IMR-90 (cell line): ENCODE measurements around the gene LDB2. TPM values are rescaled to one million over a fixed set of nuclear protein-coding genes. Genes with fewer than 3 reads are reported as not detected.

Source experiments
- ATAC-seq: fragments of 200-7000 bp; cut with Tn5 transposase; 2 replicates; pipeline ENCODE4 v1.9.1; 2020; ENCODE audit warnings: low read depth, mild to moderate bottlenecking, moderate library complexity
- BruUV-seq: library from RNA; stranded (reverse); fragments of 400-500 nt; replicated peaks from 2 replicates; lab custom pipeline; 2021; lab: Mats Ljungman, UMichigan
- CTCF ChIA-PET: fragments of 300-600 bp; formaldehyde crosslinking; extraction: SDS; loops from one replicate; lab custom pipeline; 2021; ENCODE audit warnings: antibody characterized with exemption; lab: Yijun Ruan, JAX
- POLR2A ChIA-PET: fragments of 300-600 bp; sonication (Branson Sonifier 250); formaldehyde crosslinking; loops from one replicate; lab custom pipeline; 2022; ENCODE audit warnings: antibody characterized with exemption; ENCODE audit not compliant: unreplicated experiment; lab: Charles Lee
- DNase-seq: peaks from one replicate; pipeline ENCODE4 v3.0.0; 2013
- H2AFZ ChIP-seq: replicated peaks from 2 replicates; pipeline ENCODE3; 2013; ENCODE audit warnings: low read length, mild to moderate bottlenecking; ENCODE audit not compliant: poor library complexity
- H2AK5ac ChIP-seq: 2 replicates; pipeline ENCODE4 v1.6.1; 2013; ENCODE audit warnings: low read depth, low read length, inconsistent platforms
- H2AK9ac ChIP-seq: replicated peaks from 2 replicates; pipeline ENCODE3; 2013; ENCODE audit warnings: mild to moderate bottlenecking, low read depth, low read length, moderate library complexity; ENCODE audit not compliant: poor library complexity
- H2BK120ac ChIP-seq: 2 replicates; pipeline ENCODE4 v1.6.1; 2013; ENCODE audit warnings: low read depth, low read length, inconsistent platforms
- H2BK15ac ChIP-seq: 3 replicates; pipeline ENCODE4 v1.6.1; 2013; ENCODE audit warnings: low read depth, low read length, inconsistent platforms
- H2BK20ac ChIP-seq: 2 replicates; pipeline ENCODE4 v1.6.1; 2013; ENCODE audit warnings: low read depth, mild to moderate bottlenecking, inconsistent platforms, low read length, moderate library complexity
- H2BK5ac ChIP-seq: 2 replicates; pipeline ENCODE4 v1.6.1; 2013; ENCODE audit warnings: mild to moderate bottlenecking, low read depth, low read length, inconsistent platforms; ENCODE audit not compliant: poor library complexity, severe bottlenecking
- H3K14ac ChIP-seq: replicated peaks from 2 replicates; pipeline ENCODE4 v1.6.1; 2013; ENCODE audit warnings: low read depth, low read length, inconsistent platforms
- H3K18ac ChIP-seq: 2 replicates; pipeline ENCODE4 v1.6.1; 2013; ENCODE audit warnings: low read depth, low read length, control low read depth
- H3K23ac ChIP-seq: 2 replicates; pipeline ENCODE4 v1.6.1; 2013; ENCODE audit warnings: low read depth, low read length, inconsistent platforms
- H3K27ac ChIP-seq: 2 replicates; pipeline ENCODE4 v1.5.1; 2013; ENCODE audit warnings: mild to moderate bottlenecking, control low read depth, low read length; ENCODE audit not compliant: insufficient read depth
- H3K27me3 ChIP-seq: 2 replicates; pipeline ENCODE4 v1.6.1; 2013; ENCODE audit warnings: low read length; ENCODE audit not compliant: control insufficient read depth, insufficient read depth
- H3K36me3 ChIP-seq: 2 replicates; pipeline ENCODE4 v1.6.1; 2013; ENCODE audit warnings: low read length, mixed read lengths; ENCODE audit not compliant: control insufficient read depth, insufficient read depth
- H3K4ac ChIP-seq: 2 replicates; pipeline ENCODE4 v1.6.1; 2013; ENCODE audit warnings: low read depth, low read length, inconsistent platforms
- H3K4me1 ChIP-seq: 2 replicates; pipeline ENCODE4 v1.6.1; 2013; ENCODE audit warnings: low read length, mixed read lengths; ENCODE audit not compliant: control insufficient read depth, insufficient read depth
- H3K4me2 ChIP-seq: 2 replicates; pipeline ENCODE4 v1.6.1; 2013; ENCODE audit warnings: low read depth, mild to moderate bottlenecking, control low read depth, low read length, moderate library complexity
- H3K4me3 ChIP-seq: 2 replicates; pipeline ENCODE4 v1.5.1; 2013; ENCODE audit warnings: low read depth, mild to moderate bottlenecking, control low read depth, low read length, moderate library complexity; ENCODE audit not compliant: insufficient read depth
- H3K56ac ChIP-seq: 2 replicates; pipeline ENCODE4 v1.6.1; 2013; ENCODE audit warnings: low read length, inconsistent platforms; ENCODE audit not compliant: insufficient read depth; ENCODE audit errors: extremely low read depth
- H3K79me1 ChIP-seq, 2 experiments: 2 replicates each; pipeline ENCODE4 v1.6.1; 2013; ENCODE audit warnings: low read length in 2 of 2, inconsistent platforms in 1 of 2, low read depth in 1 of 2
- H3K9ac ChIP-seq: 2 replicates; pipeline ENCODE4 v1.6.1; 2013; ENCODE audit warnings: low read depth, low read length, control low read depth
- H3K9me1 ChIP-seq: 2 replicates; pipeline ENCODE4 v1.6.1; 2013; ENCODE audit warnings: low read length, inconsistent platforms; ENCODE audit not compliant: insufficient read depth
- H3K9me3 ChIP-seq: 2 replicates; pipeline ENCODE4 v1.6.1; 2013; ENCODE audit warnings: low read length; ENCODE audit not compliant: control insufficient read depth, insufficient read depth
- H4K20me1 ChIP-seq: 2 replicates; pipeline ENCODE4 v1.6.1; 2013; ENCODE audit warnings: low read length, inconsistent platforms; ENCODE audit not compliant: insufficient read depth
- H4K5ac ChIP-seq: 2 replicates; pipeline ENCODE4 v1.6.1; 2013; ENCODE audit warnings: mild to moderate bottlenecking, low read depth, low read length, control low read depth
- H4K8ac ChIP-seq, 2 experiments: 2 replicates each; pipeline ENCODE4 v1.6.1; 2013; ENCODE audit warnings: low read depth in 2 of 2, low read length in 2 of 2, control low read depth in 1 of 2, inconsistent platforms in 1 of 2
- H4K91ac ChIP-seq: 2 replicates; pipeline ENCODE4 v1.6.1; 2013; ENCODE audit warnings: low read depth, low read length, inconsistent platforms; ENCODE audit not compliant: insufficient read depth
- BHLHE40 ChIP-seq: fragments of 150-350 bp; IDR thresholded peaks from 2 replicates; pipeline ENCODE4 v1.6.1; 2016; ENCODE audit warnings: mild to moderate bottlenecking, low read depth, low read length
- CEBPB ChIP-seq: IDR thresholded peaks from 2 replicates; pipeline ENCODE4 v1.6.1; 2012; ENCODE audit warnings: low read depth, low read length, improper control_type of control experiment
- CTCF ChIP-seq: conservative IDR thresholded peaks from 2 replicates; pipeline ENCODE4 v1.5.1; 2012; ENCODE audit warnings: mild to moderate bottlenecking, low read depth, low read length, improper control_type of control experiment
- FOS ChIP-seq: fragments of 150-350 bp; IDR thresholded peaks from 2 replicates; pipeline ENCODE4 v1.6.1; 2016; ENCODE audit warnings: low read depth, low read length
- NFE2L2 ChIP-seq: fragments of 150-350 bp; IDR thresholded peaks from 2 replicates; pipeline ENCODE4 v1.6.1; 2016; ENCODE audit warnings: low read depth, mild to moderate bottlenecking, low read length
- POLR2A ChIP-seq: IDR thresholded peaks from 2 replicates; pipeline ENCODE4 v1.6.1; 2012; ENCODE audit warnings: mild to moderate bottlenecking, low read depth, low read length
- RAD21 ChIP-seq: IDR thresholded peaks from 2 replicates; pipeline ENCODE4 v1.6.1; 2012; ENCODE audit warnings: low read length, improper control_type of control experiment
- RFX5 ChIP-seq: IDR thresholded peaks from 2 replicates; pipeline ENCODE4 v1.8.0; 2012; ENCODE audit warnings: low read depth, mild to moderate bottlenecking, low read length, moderate library complexity
- USF2 ChIP-seq: fragments of 150-350 bp; IDR thresholded peaks from 2 replicates; pipeline ENCODE4 v1.6.1; 2017; ENCODE audit warnings: mild to moderate bottlenecking, antibody characterized with exemption, low read length, low read depth
- WGBS, 2 experiments: methylation state at CpG; one replicate each; pipeline versions ENCODE4 v1.1.5 to v1.1.7; 2013; ENCODE audit warnings: missing lambda C conversion rate in 2 of 2; ENCODE audit not compliant: insufficient read length in 1 of 2; ENCODE audit errors: extremely low coverage in 2 of 2; 5-methylcytosine and 5-hydroxymethylcytosine counted together
- dilution Hi-C: fragments of 300-500 bp; cut with HindIII; formaldehyde crosslinking; loops from one replicate; pipeline ENCODE4 v1.14.3; 2018; ENCODE audit warnings: low sequenced_read_pairs; ENCODE audit not compliant: unreplicated experiment
- in situ Hi-C: fragments of 300-500 bp; cut with MboI; formaldehyde crosslinking; loops from 3 replicates; pipeline ENCODE4 v1.14.3; 2019; ENCODE audit warnings: low sequenced_read_pairs, inconsistent platforms, mixed read lengths
- intact Hi-C: fragments of 100-400 bp; cut with micrococcal nuclease; formaldehyde crosslinking; loops from 2 replicates; pipeline ENCODE4 v1.10.0; 2022
- polyA plus RNA-seq, 3 experiments: library from polyadenylated mRNA; depleted of rRNA; stranded (reverse); fragments of >200 nt; gene quantifications; 2 replicates each; pipeline ENCODE4 v1.2.3, GENCODE V29; 2012; ENCODE audit warnings: low replicate concordance in 1 of 3
- total RNA-seq: library from RNA; depleted of rRNA; stranded (reverse); fragments of >200 nt; gene quantifications from 2 replicates; pipeline ENCODE4 v1.2.3, GENCODE V29; 2012

LDB2 gene
- total and polyA plus RNA-seq, 2 of the 4 experiments (the other 2 are of a cell fraction), result 67.9 to 116 TPM

DNA sequence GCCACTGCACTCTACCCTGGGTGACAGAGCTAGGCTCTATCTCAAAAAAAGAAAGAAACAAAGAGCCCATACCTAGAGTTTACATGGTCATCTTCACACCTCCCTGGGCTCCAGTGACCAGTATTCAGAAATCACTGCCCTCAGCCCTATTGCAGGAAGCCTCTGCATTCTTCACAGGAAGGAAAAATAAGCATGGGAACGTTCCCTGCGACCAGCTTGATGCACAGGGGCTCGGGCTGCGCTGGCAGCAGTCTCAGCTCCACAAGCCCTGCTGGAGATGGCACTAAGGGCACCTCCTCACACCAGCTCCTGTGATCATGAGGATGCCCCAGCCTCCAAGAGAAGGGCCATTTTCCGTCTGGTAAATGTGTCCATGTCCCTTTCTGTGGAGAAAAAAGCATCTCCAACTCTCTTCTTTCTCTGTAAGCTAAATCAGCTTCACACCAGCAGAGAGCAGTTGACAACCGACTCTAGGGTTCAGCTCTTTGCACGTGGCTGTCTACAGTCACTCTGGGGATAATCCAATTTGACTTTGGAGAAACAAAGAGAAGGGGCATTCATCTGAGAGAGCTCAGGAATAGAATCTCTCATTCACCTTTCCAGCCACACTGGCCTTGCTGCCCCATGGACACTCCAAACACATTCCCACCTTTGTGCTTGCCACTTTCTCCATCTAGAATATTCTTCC lies 33.1 kb downstream of the LDB2 start:
- BruUV-seq, result no TSS peak
- dilution Hi-C loops (no loop called here), in situ Hi-C loops (no loop called here), intact Hi-C loops (no loop called here)
- H2BK5ac ChIP-seq, result no peak overlapping the region
- H3K4me2 ChIP-seq, result no peak overlapping the region
- ATAC-seq (no peak), DNase-seq (no peak)
- no peak overlapping the region for H2BK20ac ChIP-seq
- H4K20me1 ChIP-seq, result no peaks in the 10 kb centered on the region
- H2AK5ac ChIP-seq, result no peak overlapping the region
- H4K91ac ChIP-seq, result no peak overlapping the region
- no peak overlapping the region for H3K56ac ChIP-seq
- H3K4me3 ChIP-seq, result no peak overlapping the region
- peaks cover 3% of the 10 kb centered on the region; the same call in 1 of the 2 replicates for H3K36me3 ChIP-seq
- no peak overlapping the region for H3K14ac ChIP-seq
- no peak overlapping the region for H2BK120ac ChIP-seq
- no peak for TF ChIP-seq RFX5
- no peak for TF ChIP-seq FOS
- TF ChIP-seq POLR2A, result no peak
- no peak for TF ChIP-seq BHLHE40
- no peak for TF ChIP-seq CTCF
- no peak for TF ChIP-seq USF2
- no peak for TF ChIP-seq NFE2L2
- no peak for TF ChIP-seq CEBPB
- no peak for TF ChIP-seq RAD21
- H3K79me1 ChIP-seq, result peaks cover 4 to 22% of the 10 kb centered on the region in 2 experiments; a peak in 3 of 4 replicates
- H3K4me1 ChIP-seq, result peaks cover 4% of the 10 kb centered on the region
- H3K4ac ChIP-seq, result no peak overlapping the region
- H2BK15ac ChIP-seq, result no peak overlapping the region
- CTCF ChIA-PET, result interaction anchor here (1.1 kb wide), 1 partner anchor 13 kb away, joined by 3 read pairs; no protein-coding TSS in a partner anchor
- H3K9me1 ChIP-seq, result peaks cover 9% of the 10 kb centered on the region; the same call in 1 of the 2 replicates
- no peak overlapping the region for H2AFZ ChIP-seq
- no peak overlapping the region for H2AK9ac ChIP-seq
- no peak overlapping the region for H3K23ac ChIP-seq
- POLR2A ChIA-PET, result no interaction called here
- no peak overlapping the region for H4K5ac ChIP-seq
- no peaks in the 10 kb centered on the region for H3K27me3 ChIP-seq
- H3K27ac ChIP-seq, result no peak overlapping the region
- no peak overlapping the region for H3K9ac ChIP-seq
- 100% methylated on average over 1 of the region's 7 CpGs; no CpG with 5 or more reads in 1 of the 2 experiments for WGBS, 2 experiments
- H4K8ac ChIP-seq, result no peak overlapping the region
- no peaks in the 10 kb centered on the region for H3K9me3 ChIP-seq
- no peak overlapping the region for H3K18ac ChIP-seq
